ENCODE data around the gene RASGEF1C. TPM values are rescaled to one million over a fixed set of nuclear protein-coding genes. Genes with fewer than 3 reads are reported as not detected.

Gene RASGEF1C
- total and polyA plus RNA-seq, 4 donors = 0.09 to 0.10 TPM; not detected in 2

- H3K9ac ChIP-seq (ENCODE audit: low read depth in 1 of 2, low read length in 2 of 2) = no peak overlapping the region
- H3K9me3 ChIP-seq (ENCODE audit: control insufficient read depth in 4 of 4, low read length in 3 of 4) = no peaks in the 10 kb centered on the region
- 89% methylated on average over 1 of the region's 1 CpG for WGBS
- H3K4me1 ChIP-seq (ENCODE audit: control insufficient read depth in 4 of 4, insufficient read depth in 4 of 4, low read length in 3 of 4) = peaks cover 4 to 7% (median 5%) of the 10 kb centered on the region in 4 donors
- no peaks in the 10 kb centered on the region for H3K36me3 ChIP-seq (ENCODE audit: control insufficient read depth in 4 of 4, insufficient read depth in 3 of 4, low read depth in 1 of 4, low read length in 3 of 4)
- no peaks in the 10 kb centered on the region for H3K27me3 ChIP-seq (ENCODE audit: control insufficient read depth in 4 of 4, insufficient read depth in 4 of 4, low read length in 3 of 4)
- no peak overlapping the region for H3K27ac ChIP-seq (ENCODE audit: low read depth in 1 of 2, low read length in 2 of 2)
- TF ChIP-seq TAF1 (conservative IDR thresholded peaks at IDR 0.05) (no peak), FOXA2 (IDR thresholded peaks at IDR 0.05) (no peak), GABPA (IDR thresholded peaks at IDR 0.05 in 1 of 2, conservative IDR thresholded peaks at IDR 0.05 in 1 of 2) (no peak), RAD21 (IDR thresholded peaks at IDR 0.05) (no peak), ZBTB33 (IDR thresholded peaks at IDR 0.05) (no peak), MAX (IDR thresholded peaks at IDR 0.05) (no peak), ATF3 (IDR thresholded peaks at IDR 0.05) (no peak), EGR1 (IDR thresholded peaks at IDR 0.05; ENCODE audit: low read depth in 2 of 2) (no peak), CTCF (IDR thresholded peaks at IDR 0.05; ENCODE audit: low read depth, low read length, missing input control) (no peak), YY1 (IDR thresholded peaks at IDR 0.05) (no peak), HNF4G (IDR thresholded peaks at IDR 0.05) (no peak), REST (IDR thresholded peaks at IDR 0.05) (no peak), SP1 (IDR thresholded peaks at IDR 0.05) (no peak), NR2F2 (IDR thresholded peaks at IDR 0.05) (no peak), RXRA (IDR thresholded peaks at IDR 0.05) (no peak), HNF4A (conservative IDR thresholded peaks at IDR 0.05) (no peak), JUND (IDR thresholded peaks at IDR 0.05) (no peak), FOXA1 (IDR thresholded peaks at IDR 0.05) (no peak)
- no peak for DNase-seq (ENCODE audit: low spot score)
- H3K4me3 ChIP-seq (ENCODE audit: low read depth in 1 of 3, low read length in 3 of 3) = no peak overlapping the region
Measured at GRCh38 chr5:180122875-180123274, 86.1 kb downstream of the RASGEF1C start.

Data from liver (tissue), 9 donors.